ENCODE results near the gene LRRC17. TPM values are rescaled to one million over a fixed set of nuclear protein-coding genes. Genes with fewer than 3 reads are reported as not detected.

The LRRC17 gene
- total RNA-seq, 1 experiment from 2014 or later, result 0.11 TPM

GRCh38 chr7:102916426-102916825 is 3.6 kb downstream of the LRRC17 start:
- Histone ChIP-seq H3K4me1 (ENCODE audit: insufficient read depth, low read length) (peaks cover 12% of the 10 kb centered on the region), H3K9me2 (replicated peaks; ENCODE audit: low read length) (no peaks in the 10 kb centered on the region), H3K9me3 (ENCODE audit: low read length) (no peaks in the 10 kb centered on the region), H3K27ac (ENCODE audit: low read length) (no peak overlapping the region), H3K36me3 (ENCODE audit: low read depth, low read length) (no peaks in the 10 kb centered on the region), H3F3A (ENCODE audit: low read length, unreplicated experiment) (no peaks in the 10 kb centered on the region), H3K4me3 (ENCODE audit: low read length) (no peak overlapping the region), H3K4me2 (ENCODE audit: low read length) (peak overlapping the region; percentile 21; the same call in 1 of the 2 replicates), H3K27me3 (ENCODE audit: low read length) (no peaks in the 10 kb centered on the region), H2AFZ (ENCODE audit: low read length) (no peak overlapping the region), H4K20me1 (ENCODE audit: low read length) (no peaks in the 10 kb centered on the region), H3K9ac (ENCODE audit: low read length) (no peak overlapping the region), H3K79me2 (ENCODE audit: low read length) (no peaks in the 10 kb centered on the region)
- no peak for TF ChIP-seq CTCF (conservative IDR thresholded peaks at IDR 0.05; ENCODE audit: low read depth, low read length)
- no peak for TF ChIP-seq EZH2 (IDR thresholded peaks at IDR 0.05; ENCODE audit: low read length, unreplicated experiment)
- no peak for TF ChIP-seq EZH2phosphoT487 (IDR thresholded peaks at IDR 0.05; ENCODE audit: borderline replicate concordance, low read length)
- intact Hi-C loops (cut with micrococcal nuclease), result loop anchor here (5.0 kb wide), 1 partner anchor 124 kb away; no protein-coding TSS in a partner anchor
- ATAC-seq (peak; percentile 94), DNase-seq (peak; percentile 85)
- CTCF ChIA-PET, result interaction anchor here (0.6 to 0.7 kb wide), 2 partner anchors 43 to 119 kb away, joined by 3 to 8 read pairs; no protein-coding TSS in a partner anchor
- POLR2A ChIA-PET (ENCODE audit: unreplicated experiment), result interaction anchor here (0.7 kb wide), 1 partner anchor 28 kb away, joined by 12 read pairs; no protein-coding TSS in a partner anchor
- no TSS peak for BruUV-seq (replicated peaks)

GRCh38 chr7:102916881-102917280 is 4.1 kb downstream of the LRRC17 start:
- no peak overlapping the region for H3K27ac ChIP-seq (ENCODE audit: low read length)
- H3K9me3 ChIP-seq (ENCODE audit: low read length), result no peaks in the 10 kb centered on the region
- peak; percentile 7 for DNase-seq
- no peak for TF ChIP-seq CTCF (conservative IDR thresholded peaks at IDR 0.05; ENCODE audit: low read depth, low read length)
- TF ChIP-seq EZH2 (IDR thresholded peaks at IDR 0.05; ENCODE audit: low read length, unreplicated experiment), result no peak
- TF ChIP-seq EZH2phosphoT487 (IDR thresholded peaks at IDR 0.05; ENCODE audit: borderline replicate concordance, low read length), result no peak
- no peaks in the 10 kb centered on the region for H4K20me1 ChIP-seq (ENCODE audit: low read length)
- intact Hi-C loops (cut with micrococcal nuclease), result loop anchor here (5.0 kb wide), 1 partner anchor 125 kb away; no protein-coding TSS in a partner anchor
- no peaks in the 10 kb centered on the region for H3K79me2 ChIP-seq (ENCODE audit: low read length)
- H3K4me3 ChIP-seq (ENCODE audit: low read length), result no peak overlapping the region
- no peak overlapping the region for H2AFZ ChIP-seq (ENCODE audit: low read length)
- peaks cover 12% of the 10 kb centered on the region for H3K4me1 ChIP-seq (ENCODE audit: insufficient read depth, low read length)
- no peaks in the 10 kb centered on the region for H3K9me2 ChIP-seq (replicated peaks; ENCODE audit: low read length)
- H3K4me2 ChIP-seq (ENCODE audit: low read length), result peak overlapping the region; percentile 21; the same call in 1 of the 2 replicates
- H3K9ac ChIP-seq (ENCODE audit: low read length), result no peak overlapping the region
- H3F3A ChIP-seq (ENCODE audit: low read length, unreplicated experiment), result no peaks in the 10 kb centered on the region
- ATAC-seq, result no peak; the same call in 1 of the 2 replicates
- POLR2A ChIA-PET (ENCODE audit: unreplicated experiment), result interaction anchor here (0.7 kb wide), 1 partner anchor 28 kb away, joined by 12 read pairs; no protein-coding TSS in a partner anchor
- no peaks in the 10 kb centered on the region for H3K27me3 ChIP-seq (ENCODE audit: low read length)
- CTCF ChIA-PET, result interaction anchor here (0.7 kb wide), 1 partner anchor 44 kb away, joined by 8 read pairs; no protein-coding TSS in a partner anchor
- no peaks in the 10 kb centered on the region for H3K36me3 ChIP-seq (ENCODE audit: low read depth, low read length)
- no TSS peak for BruUV-seq (replicated peaks)
